Peyer's patch (tissue), 4 donors: ENCODE data around the gene HS6ST3.

Experiments used
- POLR2A ChIP-seq, 2 donors: fragments of 450-650 bp; IDR thresholded peaks; one replicate each; pipeline ENCODE4 v1.5.1; 2017; ENCODE audit warnings: antibody characterized with exemption in 2 of 2, mild to moderate bottlenecking in 2 of 2, moderate library complexity in 2 of 2
- TF ChIP-seq, protein P1 (sequence below), 6 experiments: fragments of 450-650 bp in 4 of 6; fragments of 200-600 bp in 2 of 6; sonication (generic) in 1 of 6; IDR thresholded peaks; one replicate each; pipeline ENCODE4 v1.5.1; 2017 to 2019; ENCODE audit warnings: antibody characterized with exemption in 6 of 6, mild to moderate bottlenecking in 3 of 6, moderate library complexity in 1 of 6

DNA sequence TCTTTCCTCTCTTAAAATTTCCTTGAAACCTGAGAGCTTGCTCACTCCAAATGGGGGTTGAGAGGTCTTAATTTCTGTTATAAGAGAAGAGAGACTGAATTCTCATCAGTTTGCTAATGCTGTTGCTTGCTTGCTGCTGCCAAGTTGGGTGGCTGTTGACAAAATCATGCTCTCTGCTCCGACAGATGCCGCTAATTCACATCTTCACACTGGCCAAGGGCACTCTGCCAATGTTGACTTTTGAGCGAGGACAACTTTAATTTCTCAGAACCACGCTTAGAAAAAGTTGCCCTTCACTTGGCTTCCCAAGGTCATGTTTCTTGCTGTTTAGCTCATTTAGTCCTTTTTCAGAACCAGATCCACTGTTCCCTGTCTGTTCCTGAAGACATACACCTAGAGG is 402.9 kb downstream of the HS6ST3 start:
- no peak for TF ChIP-seq POLR2A (IDR thresholded peaks at IDR 0.05)
- TF ChIP-seq, protein P1, sequence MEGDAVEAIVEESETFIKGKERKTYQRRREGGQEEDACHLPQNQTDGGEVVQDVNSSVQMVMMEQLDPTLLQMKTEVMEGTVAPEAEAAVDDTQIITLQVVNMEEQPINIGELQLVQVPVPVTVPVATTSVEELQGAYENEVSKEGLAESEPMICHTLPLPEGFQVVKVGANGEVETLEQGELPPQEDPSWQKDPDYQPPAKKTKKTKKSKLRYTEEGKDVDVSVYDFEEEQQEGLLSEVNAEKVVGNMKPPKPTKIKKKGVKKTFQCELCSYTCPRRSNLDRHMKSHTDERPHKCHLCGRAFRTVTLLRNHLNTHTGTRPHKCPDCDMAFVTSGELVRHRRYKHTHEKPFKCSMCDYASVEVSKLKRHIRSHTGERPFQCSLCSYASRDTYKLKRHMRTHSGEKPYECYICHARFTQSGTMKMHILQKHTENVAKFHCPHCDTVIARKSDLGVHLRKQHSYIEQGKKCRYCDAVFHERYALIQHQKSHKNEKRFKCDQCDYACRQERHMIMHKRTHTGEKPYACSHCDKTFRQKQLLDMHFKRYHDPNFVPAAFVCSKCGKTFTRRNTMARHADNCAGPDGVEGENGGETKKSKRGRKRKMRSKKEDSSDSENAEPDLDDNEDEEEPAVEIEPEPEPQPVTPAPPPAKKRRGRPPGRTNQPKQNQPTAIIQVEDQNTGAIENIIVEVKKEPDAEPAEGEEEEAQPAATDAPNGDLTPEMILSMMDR (IDR thresholded peaks at IDR 0.05): no peak
